ENCODE measurements around the gene RC3H1.

- TF ChIP-seq CTCF (IDR thresholded peaks at IDR 0.05; ENCODE audit: low read depth, low read length) (no peak), POLR2A (IDR thresholded peaks at IDR 0.05; ENCODE audit: extremely low read depth, insufficient read length) (no peak), MAX (IDR thresholded peaks at IDR 0.05; ENCODE audit: low read depth, low read length) (no peak)
Measured at GRCh38 chr1:174001573-174001972, 20.6 kb downstream of the RC3H1 start.

All from NB4 (cell line).